ENCODE measurements around the gene ZFP36. TPM values are rescaled to one million over a fixed set of nuclear protein-coding genes. Genes with fewer than 3 reads are reported as not detected.

Gene ZFP36
- total RNA-seq, 1 donor from 2014 or later: 4.0 TPM

DNA sequence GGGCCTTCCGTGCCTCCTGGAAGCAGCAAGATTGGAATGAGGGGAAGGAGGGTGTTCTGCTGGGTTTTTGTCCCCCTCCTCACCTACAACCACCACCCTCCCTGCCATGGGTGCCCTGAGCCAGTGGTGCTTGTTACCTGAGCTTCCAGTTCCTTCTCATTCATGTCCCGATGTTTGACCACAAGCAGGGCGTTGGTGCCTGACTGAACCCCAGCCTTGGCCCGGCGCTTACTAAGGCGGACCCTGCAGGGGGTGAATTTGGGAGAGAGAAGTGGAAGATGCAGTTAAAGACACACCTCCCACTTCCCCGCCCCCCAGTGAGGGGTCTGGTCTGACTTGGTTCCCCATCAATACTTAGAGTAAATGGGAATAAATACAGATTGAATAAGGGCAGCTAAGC, 20.1 kb upstream of the ZFP36 start:
- H3K27me3 Mint-ChIP-seq (ENCODE audit: low read depth): peaks cover 3% of the 10 kb centered on the region
- no peaks in the 10 kb centered on the region for H3K9me3 Mint-ChIP-seq
- H3K4me3 Mint-ChIP-seq: peak overlapping the region; percentile 92
- DNase-seq (ENCODE audit: low read depth, low spot score): no peak
- peak overlapping the region; percentile 70 for H3K27ac Mint-ChIP-seq (ENCODE audit: unreplicated experiment)
- H3K36me3 Mint-ChIP-seq (ENCODE audit: low read depth): peaks cover 17% of the 10 kb centered on the region
- TF ChIP-seq, protein P1, sequence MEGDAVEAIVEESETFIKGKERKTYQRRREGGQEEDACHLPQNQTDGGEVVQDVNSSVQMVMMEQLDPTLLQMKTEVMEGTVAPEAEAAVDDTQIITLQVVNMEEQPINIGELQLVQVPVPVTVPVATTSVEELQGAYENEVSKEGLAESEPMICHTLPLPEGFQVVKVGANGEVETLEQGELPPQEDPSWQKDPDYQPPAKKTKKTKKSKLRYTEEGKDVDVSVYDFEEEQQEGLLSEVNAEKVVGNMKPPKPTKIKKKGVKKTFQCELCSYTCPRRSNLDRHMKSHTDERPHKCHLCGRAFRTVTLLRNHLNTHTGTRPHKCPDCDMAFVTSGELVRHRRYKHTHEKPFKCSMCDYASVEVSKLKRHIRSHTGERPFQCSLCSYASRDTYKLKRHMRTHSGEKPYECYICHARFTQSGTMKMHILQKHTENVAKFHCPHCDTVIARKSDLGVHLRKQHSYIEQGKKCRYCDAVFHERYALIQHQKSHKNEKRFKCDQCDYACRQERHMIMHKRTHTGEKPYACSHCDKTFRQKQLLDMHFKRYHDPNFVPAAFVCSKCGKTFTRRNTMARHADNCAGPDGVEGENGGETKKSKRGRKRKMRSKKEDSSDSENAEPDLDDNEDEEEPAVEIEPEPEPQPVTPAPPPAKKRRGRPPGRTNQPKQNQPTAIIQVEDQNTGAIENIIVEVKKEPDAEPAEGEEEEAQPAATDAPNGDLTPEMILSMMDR (conservative IDR thresholded peaks at IDR 0.05): no peak
- peaks cover 14% of the 10 kb centered on the region for H3K4me1 Mint-ChIP-seq

DNA sequence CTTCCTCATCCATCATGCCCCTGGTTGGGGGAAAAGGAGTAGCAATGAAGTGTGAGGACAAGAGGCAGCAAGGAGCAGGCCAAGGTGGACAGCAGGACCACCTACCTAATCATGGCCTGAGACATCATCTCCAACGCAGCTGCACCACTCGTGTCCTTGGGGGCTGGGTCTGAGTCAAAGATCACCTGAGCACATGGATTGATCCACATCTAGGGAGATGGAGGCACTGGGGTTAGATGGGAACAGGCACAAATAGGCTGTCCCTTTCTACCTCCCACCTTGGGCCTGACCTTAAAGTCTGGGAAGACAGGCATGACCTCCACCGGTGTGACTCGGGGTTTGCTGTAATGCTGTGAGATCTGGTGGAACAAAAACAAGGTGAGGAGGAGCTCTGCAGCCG, 18.0 kb upstream of the ZFP36 start:
- H3K4me3 Mint-ChIP-seq: peak overlapping the region; percentile 92
- TF ChIP-seq, protein P1 (conservative IDR thresholded peaks at IDR 0.05): no peak
- no peak for DNase-seq (ENCODE audit: low read depth, low spot score)
- peaks cover 3% of the 10 kb centered on the region for H3K27me3 Mint-ChIP-seq (ENCODE audit: low read depth)
- H3K4me1 Mint-ChIP-seq: peaks cover 21% of the 10 kb centered on the region
- no peaks in the 10 kb centered on the region for H3K9me3 Mint-ChIP-seq
- H3K27ac Mint-ChIP-seq (ENCODE audit: unreplicated experiment): no peak overlapping the region
- H3K36me3 Mint-ChIP-seq (ENCODE audit: low read depth): peaks cover 17% of the 10 kb centered on the region

DNA sequence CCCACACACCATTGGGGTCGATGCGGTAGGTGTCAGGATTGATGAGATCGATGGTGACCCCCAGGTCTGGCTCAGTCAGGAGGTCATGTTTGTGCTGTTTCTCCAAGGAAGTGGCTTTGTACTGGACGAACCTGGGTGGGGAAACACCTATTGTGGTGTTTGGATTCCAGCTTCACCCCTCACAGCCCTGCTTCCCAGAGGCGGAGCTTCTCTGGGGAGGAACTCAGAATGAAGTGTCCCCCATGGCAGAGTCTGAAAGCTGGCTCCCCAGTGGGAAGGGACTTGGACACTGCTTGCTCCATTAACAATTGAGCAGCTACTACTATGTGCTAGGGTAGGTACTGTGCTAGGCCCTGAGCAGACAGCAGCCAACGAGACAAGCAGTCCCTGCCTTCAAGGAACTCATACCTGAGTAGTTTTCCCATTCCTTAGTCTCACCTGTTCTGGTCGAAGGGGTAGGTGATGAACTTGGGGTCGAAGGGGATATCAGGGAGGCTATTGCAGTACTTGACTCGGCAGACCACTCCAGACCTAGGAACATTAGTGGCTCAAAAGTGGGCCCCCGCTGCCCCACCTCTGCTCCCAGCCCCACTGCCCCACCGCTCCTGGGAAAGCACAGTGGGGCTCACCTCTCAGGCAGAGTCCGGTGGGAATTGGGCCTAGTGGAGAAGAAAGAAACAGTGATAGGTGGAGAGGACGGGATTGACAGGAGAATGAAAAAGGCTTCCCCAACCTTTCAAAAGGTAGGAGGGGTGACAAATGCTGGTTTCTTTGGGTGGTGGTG, 16.8 kb upstream of the ZFP36 start:
- Mint-ChIP-seq H3K36me3 (ENCODE audit: low read depth) (peaks cover 17% of the 10 kb centered on the region), H3K9me3 (no peaks in the 10 kb centered on the region), H3K4me3 (peak overlapping the region; percentile 92), H3K27ac (ENCODE audit: unreplicated experiment) (peak overlapping the region; percentile 100), H3K27me3 (ENCODE audit: low read depth) (peaks cover 3% of the 10 kb centered on the region), H3K4me1 (peaks cover 21% of the 10 kb centered on the region)
- TF ChIP-seq, protein P1 (conservative IDR thresholded peaks at IDR 0.05): no peak
- DNase-seq (ENCODE audit: low read depth, low spot score): no peak

DNA sequence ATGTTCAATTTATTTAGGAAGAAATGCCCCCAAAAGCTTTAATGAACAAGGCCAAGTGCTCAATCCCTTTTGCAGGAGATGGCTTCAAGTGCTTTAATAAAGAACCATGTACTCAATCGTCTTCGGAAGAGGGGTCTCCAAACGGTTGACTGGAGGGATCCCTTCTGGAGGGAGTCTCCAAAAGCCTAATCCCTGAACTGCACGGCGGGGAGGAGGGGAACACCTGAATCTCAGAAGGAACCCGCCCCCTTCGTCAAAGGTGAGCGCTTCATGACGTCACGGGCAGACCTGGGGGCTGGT, 16.2 kb upstream of the ZFP36 start:
- no peak for DNase-seq (ENCODE audit: low read depth, low spot score)
- TF ChIP-seq, protein P1 (conservative IDR thresholded peaks at IDR 0.05): no peak
- Mint-ChIP-seq H3K27me3 (ENCODE audit: low read depth) (peaks cover 3% of the 10 kb centered on the region), H3K9me3 (no peaks in the 10 kb centered on the region), H3K36me3 (ENCODE audit: low read depth) (peaks cover 20% of the 10 kb centered on the region), H3K27ac (ENCODE audit: unreplicated experiment) (peak overlapping the region; percentile 100), H3K4me3 (peak overlapping the region; percentile 92), H3K4me1 (peaks cover 21% of the 10 kb centered on the region)

DNA sequence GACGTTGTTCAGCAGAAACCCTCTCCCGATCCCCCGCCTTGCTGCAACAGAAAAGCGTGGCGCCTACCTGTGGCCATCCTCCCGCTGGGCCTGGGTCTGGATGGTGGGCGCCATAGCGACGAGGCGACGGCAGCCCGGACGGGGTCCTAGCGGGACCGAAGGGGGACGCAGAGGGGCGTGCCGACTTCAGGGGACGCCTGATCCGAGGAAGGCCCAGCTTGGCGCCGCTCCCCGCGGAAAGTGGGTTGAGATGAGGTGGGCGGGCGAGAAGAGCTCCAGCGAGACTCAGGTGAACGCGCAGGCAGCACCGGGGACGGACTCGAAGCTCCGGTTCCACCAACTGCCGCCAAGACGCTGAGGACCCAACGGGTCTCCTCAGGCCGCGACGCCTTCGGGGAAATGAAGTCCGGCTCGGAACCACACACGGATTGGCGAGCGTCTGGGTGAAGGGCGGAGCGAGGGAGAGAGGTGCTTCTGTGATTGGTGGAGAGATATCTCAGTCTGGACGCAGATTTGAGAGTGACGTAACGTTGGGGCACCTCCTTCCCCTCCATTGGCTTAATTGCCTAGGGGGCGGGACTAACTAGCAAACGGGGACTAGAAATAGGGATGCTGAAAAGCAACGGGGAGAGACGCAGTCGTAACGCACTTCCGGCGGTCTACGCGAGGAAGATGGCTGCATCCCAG, 15.8 kb upstream of the ZFP36 start, which contains the start of the genes MED29 and PAF1:
TSS of gene MED29 (plus strand) at position 628 of the 687 bp plus-strand sequence. CDS start at position 673, 45 bp downstream.
TSS of gene PAF1 (minus strand) at position 356 of the 687 bp plus-strand sequence. CDS start at position 114, 242 bp downstream.
- Mint-ChIP-seq H3K27ac (ENCODE audit: unreplicated experiment) (peak within 1 kb of the TSS; percentile 100), H3K4me1 (peaks cover 21% of the 10 kb centered on the region), H3K27me3 (ENCODE audit: low read depth) (peaks cover 3% of the 10 kb centered on the region), H3K4me3 (peak within 1 kb of the TSS; percentile 92), H3K9me3 (no peaks in the 10 kb centered on the region), H3K36me3 (ENCODE audit: low read depth) (peaks cover 20% of the 10 kb centered on the region)
- DNase-seq (ENCODE audit: low read depth, low spot score): peak; percentile 83
- TF ChIP-seq, protein P1 (conservative IDR thresholded peaks at IDR 0.05): peak; percentile 33

All from neural crest cell (in vitro differentiated cells).